HCT116 (cell line): ENCODE measurements around the gene MAPK8. TPM values are rescaled to one million over a fixed set of nuclear protein-coding genes. Genes with fewer than 3 reads are reported as not detected.

Source experiments
- ATAC-seq: fragments of 200-7000 bp; cut with Tn5 transposase; 2 replicates; pipeline ENCODE4 v1.9.1; 2020; ENCODE audit warnings: mild to moderate bottlenecking, moderate library complexity
- BruUV-seq: library from RNA; stranded (reverse); fragments of 400-500 nt; replicated peaks from 2 replicates; lab custom pipeline; 2021; lab: Mats Ljungman, UMichigan
- CTCF ChIA-PET: fragments of 300-600 bp; sonication (Branson Sonifier 250); formaldehyde crosslinking; loops from one replicate; lab custom pipeline; 2021; ENCODE audit warnings: antibody characterized with exemption; lab: Charles Lee
- POLR2A ChIA-PET: fragments of 300-600, 350-600 bp; sonication (Branson Sonifier 250); formaldehyde crosslinking; loops from one replicate; lab custom pipeline; 2021; ENCODE audit warnings: antibody characterized with exemption; lab: Charles Lee
- RAD21 ChIA-PET, 2 experiments: fragments of 300-600 bp; sonication (Branson Sonifier 250); formaldehyde crosslinking; loops; one replicate each; lab custom pipeline; 2023; ENCODE audit warnings: low total read pairs in 2 of 2; ENCODE audit not compliant: uncharacterized antibody in 2 of 2, unreplicated experiment in 2 of 2, low non-redundant PET in 1 of 2; lab: Charles Lee
- DNase-seq: peaks from one replicate; pipeline ENCODE4 v3.0.0-alpha.2; 2010; ENCODE audit warnings: low read depth, low spot score
- H2AFZ ChIP-seq: fragments of 200-600 bp; shearing (Covaris generic), sonication (generic); 2 replicates; pipeline ENCODE4 v1.6.1; 2017; ENCODE audit warnings: low read depth, mixed run types, mixed read lengths, antibody characterized with exemption, low read length; ENCODE audit not compliant: poor library complexity, severe bottlenecking
- H3K27ac ChIP-seq: 2 replicates; pipeline ENCODE4 v1.5.1; 2012; ENCODE audit warnings: low read depth, low read length
- H3K27me3 ChIP-seq: fragments of 200-600 bp; sonication (generic); 2 replicates; pipeline ENCODE4 v1.6.1; 2016; ENCODE audit warnings: mixed run types, low read length, mixed read lengths; ENCODE audit not compliant: insufficient read depth
- H3K36me3 ChIP-seq, 2 experiments: fragments of 200-500 bp in 1 of 2; fragments of 200-600 bp in 1 of 2; sonication (Bioruptor generic) in 1 of 2; sonication (generic) in 1 of 2; 2 replicates each; pipeline versions ENCODE4 v1.5.1 to v1.6.1; 2014 to 2016; ENCODE audit warnings: low read length in 2 of 2, inconsistent platforms in 1 of 2, mixed read lengths in 1 of 2, mixed run types in 1 of 2; ENCODE audit not compliant: insufficient read depth in 2 of 2, control insufficient read depth in 1 of 2
- H3K4me1 ChIP-seq, 2 experiments: fragments of 200-600 bp in 1 of 2; sonication (generic) in 1 of 2; 2 replicates each; pipeline versions ENCODE4 v1.5.1 to v1.6.1; 2012 to 2017; ENCODE audit warnings: low read length in 2 of 2, inconsistent platforms in 1 of 2, mild to moderate bottlenecking in 1 of 2, mixed read lengths in 1 of 2, mixed run types in 1 of 2, moderate library complexity in 1 of 2; ENCODE audit not compliant: insufficient read depth in 2 of 2, control insufficient read depth in 1 of 2
- H3K4me2 ChIP-seq: fragments of 200-600 bp; sonication (generic); 2 replicates; pipeline ENCODE4 v1.6.1; 2017; ENCODE audit warnings: mixed run types, low read length, mixed read lengths
- H3K4me3 ChIP-seq, 2 experiments: fragments of 200-600 bp in 1 of 2; sonication (generic) in 1 of 2; replicated peaks in 1 of 2; 2 replicates each; pipeline ENCODE4 v1.5.1; 2011 to 2016; ENCODE audit warnings: low read length in 2 of 2, control low read depth in 1 of 2, low read depth in 1 of 2, mild to moderate bottlenecking in 1 of 2, mixed read lengths in 1 of 2, mixed run types in 1 of 2
- H3K79me2 ChIP-seq: fragments of 200-600 bp; sonication (generic); 2 replicates; pipeline ENCODE4 v1.6.1; 2017; ENCODE audit warnings: mild to moderate bottlenecking, mixed run types, low read length, moderate library complexity, mixed read lengths; ENCODE audit not compliant: insufficient read depth
- H3K9ac ChIP-seq: fragments of 200-600 bp; sonication (generic); 2 replicates; pipeline ENCODE4 v1.6.1; 2016; ENCODE audit warnings: low read length, mixed read lengths
- H3K9me2 ChIP-seq: fragments of 200-600 bp; sonication (generic), shearing (Covaris generic); 2 replicates; pipeline ENCODE4 v1.6.1; 2017; ENCODE audit warnings: mixed run types, mild to moderate bottlenecking, moderate library complexity; ENCODE audit not compliant: insufficient read depth
- H3K9me3 ChIP-seq, 2 experiments: fragments of 200-500 bp in 1 of 2; fragments of 200-600 bp in 1 of 2; sonication (Bioruptor generic) in 1 of 2; sonication (generic) in 1 of 2; 2 replicates each; pipeline ENCODE4 v1.6.1; 2014 to 2017; ENCODE audit warnings: low read length in 2 of 2, mixed read lengths in 2 of 2, inconsistent platforms in 1 of 2, low read depth in 1 of 2, mild to moderate bottlenecking in 1 of 2, mixed run types in 1 of 2, moderate library complexity in 1 of 2; ENCODE audit not compliant: control insufficient read depth in 1 of 2, insufficient read depth in 1 of 2
- H4K20me1 ChIP-seq: fragments of 200-600 bp; sonication (generic), shearing (Covaris generic); 2 replicates; pipeline ENCODE4 v1.6.1; 2017; ENCODE audit warnings: mixed run types, mild to moderate bottlenecking, moderate library complexity; ENCODE audit not compliant: insufficient read depth
- EZH2 ChIP-seq: fragments of 200-600 bp; sonication (generic); IDR thresholded peaks from 2 replicates; pipeline ENCODE4 v1.6.1; 2017; ENCODE audit warnings: antibody characterized with exemption, mixed run types
- EZH2phosphoT487 ChIP-seq: fragments of 200-600 bp; IDR thresholded peaks from 2 replicates; pipeline ENCODE4 v1.6.1; 2018; ENCODE audit warnings: antibody characterized with exemption, borderline replicate concordance
- JUND ChIP-seq: IDR thresholded peaks from 2 replicates; pipeline ENCODE4 v1.6.1; 2012
- POLR2A ChIP-seq: IDR thresholded peaks from 2 replicates; pipeline ENCODE4 v1.7.0; 2011; ENCODE audit warnings: borderline replicate concordance; ENCODE audit not compliant: insufficient read depth, insufficient read length; ENCODE audit errors: extremely low read depth
- intact Hi-C: fragments of 100-400 bp; cut with micrococcal nuclease; formaldehyde crosslinking; loops from 2 replicates; pipeline ENCODE4 v1.10.0; 2022
- total RNA-seq: library from RNA; stranded (reverse); gene quantifications from one replicate; pipeline ENCODE4 v1.2.1, GENCODE V29; 2021; ENCODE audit not compliant: unreplicated experiment
- TF ChIP-seq, protein P1 (sequence below): IDR thresholded peaks from 2 replicates; pipeline ENCODE4 v1.6.1; 2012
- TF ChIP-seq, protein P2 (sequence below): IDR thresholded peaks from 2 replicates; pipeline ENCODE4 v1.6.1; 2012
- TF ChIP-seq, protein P3 (sequence below): IDR thresholded peaks from 2 replicates; pipeline ENCODE4 v1.6.1; 2011; ENCODE audit warnings: mild to moderate bottlenecking, low read length, moderate library complexity; ENCODE audit not compliant: insufficient replicate concordance; ENCODE audit errors: extremely low read depth

Gene MAPK8
- total RNA-seq, 1 experiment from 2014 or later, result 71.0 TPM

DNA sequence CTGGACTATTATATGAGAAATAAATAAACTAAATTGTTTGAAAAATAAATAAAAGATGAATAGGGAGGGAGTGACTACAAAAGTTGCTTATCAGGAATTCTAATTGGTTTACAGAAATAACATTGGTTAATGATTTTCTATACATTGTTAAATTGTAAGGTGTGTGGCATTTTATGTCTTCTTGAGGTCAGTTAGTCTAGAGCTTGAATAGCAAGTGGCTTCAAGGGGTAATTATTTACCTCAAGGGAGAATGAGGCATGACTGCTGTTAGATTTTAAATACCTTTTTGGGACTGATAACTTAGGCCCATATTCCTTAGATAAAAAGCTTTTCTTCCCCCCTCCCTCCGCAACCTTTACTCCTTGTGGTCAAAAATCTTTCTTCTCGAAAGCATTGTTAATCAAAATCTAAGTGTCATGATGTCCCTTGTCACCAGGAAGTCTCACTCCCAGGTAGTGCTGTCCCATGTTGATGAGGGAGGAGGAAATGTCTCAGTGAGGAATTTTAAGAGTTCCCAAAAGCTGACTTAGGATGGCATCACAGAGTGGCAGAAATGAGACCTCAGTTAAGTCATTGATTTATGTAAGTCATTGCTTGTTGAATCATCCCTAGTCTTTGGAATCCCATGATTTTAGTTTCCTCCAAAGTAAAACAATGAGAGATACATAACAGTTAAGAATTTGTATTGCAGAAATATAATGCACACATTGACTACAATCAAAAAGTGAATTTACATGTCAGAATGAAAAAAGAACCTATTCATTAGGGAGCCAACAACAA lies 71.5 kb downstream of the MAPK8 start:
- DNase-seq (no peak), ATAC-seq (no peak)
- Histone ChIP-seq H3K36me3 (no peaks in the 10 kb centered on the region), H3K9me3 (peaks cover 0 to 4% of the 10 kb centered on the region in 2 experiments; a peak in 1 of 4 replicates), H3K4me3 (no peak overlapping the region), H3K27ac (no peak overlapping the region), H3K4me1 (no peaks in the 10 kb centered on the region), H4K20me1 (no peaks in the 10 kb centered on the region), H3K27me3 (no peaks in the 10 kb centered on the region), H3K4me2 (no peak overlapping the region), H3K9me2 (no peaks in the 10 kb centered on the region), H2AFZ (no peak overlapping the region), H3K79me2 (no peaks in the 10 kb centered on the region), H3K9ac (no peak overlapping the region)
- TF ChIP-seq JUND (no peak), EZH2 (no peak), POLR2A (no peak), EZH2phosphoT487 (no peak)
- TF ChIP-seq, protein P1, sequence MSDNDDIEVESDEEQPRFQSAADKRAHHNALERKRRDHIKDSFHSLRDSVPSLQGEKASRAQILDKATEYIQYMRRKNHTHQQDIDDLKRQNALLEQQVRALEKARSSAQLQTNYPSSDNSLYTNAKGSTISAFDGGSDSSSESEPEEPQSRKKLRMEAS, result no peak
- TF ChIP-seq, protein P2, sequence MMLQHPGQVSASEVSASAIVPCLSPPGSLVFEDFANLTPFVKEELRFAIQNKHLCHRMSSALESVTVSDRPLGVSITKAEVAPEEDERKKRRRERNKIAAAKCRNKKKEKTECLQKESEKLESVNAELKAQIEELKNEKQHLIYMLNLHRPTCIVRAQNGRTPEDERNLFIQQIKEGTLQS, result no peak
- TF ChIP-seq, protein P3, sequence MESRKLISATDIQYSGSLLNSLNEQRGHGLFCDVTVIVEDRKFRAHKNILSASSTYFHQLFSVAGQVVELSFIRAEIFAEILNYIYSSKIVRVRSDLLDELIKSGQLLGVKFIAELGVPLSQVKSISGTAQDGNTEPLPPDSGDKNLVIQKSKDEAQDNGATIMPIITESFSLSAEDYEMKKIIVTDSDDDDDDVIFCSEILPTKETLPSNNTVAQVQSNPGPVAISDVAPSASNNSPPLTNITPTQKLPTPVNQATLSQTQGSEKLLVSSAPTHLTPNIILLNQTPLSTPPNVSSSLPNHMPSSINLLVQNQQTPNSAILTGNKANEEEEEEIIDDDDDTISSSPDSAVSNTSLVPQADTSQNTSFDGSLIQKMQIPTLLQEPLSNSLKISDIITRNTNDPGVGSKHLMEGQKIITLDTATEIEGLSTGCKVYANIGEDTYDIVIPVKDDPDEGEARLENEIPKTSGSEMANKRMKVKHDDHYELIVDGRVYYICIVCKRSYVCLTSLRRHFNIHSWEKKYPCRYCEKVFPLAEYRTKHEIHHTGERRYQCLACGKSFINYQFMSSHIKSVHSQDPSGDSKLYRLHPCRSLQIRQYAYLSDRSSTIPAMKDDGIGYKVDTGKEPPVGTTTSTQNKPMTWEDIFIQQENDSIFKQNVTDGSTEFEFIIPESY, result no peak
- no TSS peak for BruUV-seq
- ChIA-PET CTCF (no interaction called here), POLR2A (no interaction called here), RAD21 (no interaction called here)
- intact Hi-C loops, result no loop called here
